ENCODE results near the gene PCYT1B.

GRCh38 chrX:24657671-24658386 lies 10.7 kb upstream of the PCYT1B start:
- TF ChIP-seq EZH2 (IDR thresholded peaks at IDR 0.05; ENCODE audit: insufficient read depth, poor library complexity, severe bottlenecking) (no peak), EZH2phosphoT487 (IDR thresholded peaks at IDR 0.05; ENCODE audit: insufficient read depth, low read depth) (no peak)

Data from GM23248 (cell line).